ENCODE measurements around the gene PLOD2. TPM values are rescaled to one million over a fixed set of nuclear protein-coding genes. Genes with fewer than 3 reads are reported as not detected.

The PLOD2 gene
- total RNA-seq, 4 donors from 2014 or later = 17.2 to 27.6 (median 19.5) TPM

GRCh38 chr3:146130881-146131371 lies 30.1 kb downstream of the PLOD2 start:
- peaks cover 0 to 12% (median 4%) of the 10 kb centered on the region in 4 donors for H3K4me1 ChIP-seq

GRCh38 chr3:146129750-146130149 lies 31.2 kb downstream of the PLOD2 start:
- peaks cover 0 to 16% (median 6%) of the 10 kb centered on the region in 4 donors for H3K4me1 ChIP-seq
- no peaks in the 10 kb centered on the region for H3K27me3 ChIP-seq
- no peaks in the 10 kb centered on the region for H3K9me3 ChIP-seq
- no peak overlapping the region for H3K27ac ChIP-seq
- H3K36me3 ChIP-seq = no peaks in the 10 kb centered on the region
- TF ChIP-seq POLR2A (IDR thresholded peaks at IDR 0.05) (no peak), CTCF (IDR thresholded peaks at IDR 0.05) (no peak), EP300 (IDR thresholded peaks at IDR 0.05) (no peak)
- no peak overlapping the region for H3K4me3 ChIP-seq
- no peak for DNase-seq (ENCODE audit: low spot score in 2 of 2)
- 84 to 85% methylated on average over 3 of the region's 3 CpGs for WGBS, 2 donors

More at GRCh38 chr3:146130881-146131371, 30.1 kb downstream of the PLOD2 start:
- 82 to 87% methylated on average over 2 of the region's 2 CpGs for WGBS, 2 donors
- no peak for DNase-seq (ENCODE audit: low spot score in 2 of 2)
- no peak overlapping the region for H3K4me3 ChIP-seq
- H3K27me3 ChIP-seq = no peaks in the 10 kb centered on the region
- no peaks in the 10 kb centered on the region for H3K9me3 ChIP-seq
- TF ChIP-seq EP300 (IDR thresholded peaks at IDR 0.05) = no peak
- TF ChIP-seq CTCF (IDR thresholded peaks at IDR 0.05) = no peak
- TF ChIP-seq POLR2A (IDR thresholded peaks at IDR 0.05) = no peak
- H3K36me3 ChIP-seq = no peaks in the 10 kb centered on the region
- H3K27ac ChIP-seq = no peak overlapping the region

- Histone ChIP-seq H3K4me3 (no peak overlapping the region), H3K27ac (no peak overlapping the region), H3K27me3 (no peaks in the 10 kb centered on the region), H3K9me3 (no peaks in the 10 kb centered on the region), H3K4me1 (peaks cover 0 to 16% (median 5%) of the 10 kb centered on the region in 4 donors), H3K36me3 (no peaks in the 10 kb centered on the region)
- DNase-seq (ENCODE audit: low spot score in 2 of 2) = no peak
- 80 to 86% methylated on average over 1 of the region's 1 CpG for WGBS, 2 donors
- TF ChIP-seq CTCF (IDR thresholded peaks at IDR 0.05) (no peak), EP300 (IDR thresholded peaks at IDR 0.05) (no peak), POLR2A (IDR thresholded peaks at IDR 0.05) (no peak)
Observed at GRCh38 chr3:146128939-146129338, 32.0 kb downstream of the PLOD2 start.

- 89% methylated on average over 1 of the region's 1 CpG for WGBS, 2 donors
- H3K4me1 ChIP-seq = peaks cover 0 to 13% (median 2%) of the 10 kb centered on the region in 4 donors
- H3K27me3 ChIP-seq = no peaks in the 10 kb centered on the region
- no peaks in the 10 kb centered on the region for H3K9me3 ChIP-seq
- H3K36me3 ChIP-seq = no peaks in the 10 kb centered on the region
- H3K4me3 ChIP-seq = no peak overlapping the region
- no peak overlapping the region for H3K27ac ChIP-seq
- no peak for DNase-seq (ENCODE audit: low spot score in 2 of 2)
- no peak for TF ChIP-seq CTCF (IDR thresholded peaks at IDR 0.05)
- no peak for TF ChIP-seq EP300 (IDR thresholded peaks at IDR 0.05)
- no peak for TF ChIP-seq POLR2A (IDR thresholded peaks at IDR 0.05)
Observed at GRCh38 chr3:146128179-146128578, 32.8 kb downstream of the PLOD2 start.

GRCh38 chr3:146125951-146126350 lies 35.0 kb downstream of the PLOD2 start:
- peaks cover 0 to 13% (median 2%) of the 10 kb centered on the region in 4 donors for H3K4me1 ChIP-seq
- H3K4me3 ChIP-seq = no peak overlapping the region
- H3K27ac ChIP-seq = peak overlapping the region in 1 of 4 donors; percentile 45
- DNase-seq (ENCODE audit: low spot score in 2 of 2) = no peak
- H3K36me3 ChIP-seq = peaks cover 0 to 15% (median 4%) of the 10 kb centered on the region in 3 donors
- no peaks in the 10 kb centered on the region for H3K27me3 ChIP-seq
- no peak for TF ChIP-seq POLR2A (IDR thresholded peaks at IDR 0.05)
- peak in 1 of 2 donors; percentile 75 for TF ChIP-seq EP300 (IDR thresholded peaks at IDR 0.05)
- no peaks in the 10 kb centered on the region for H3K9me3 ChIP-seq

Measured in tibial nerve (tissue), 4 donors.